Heart right ventricle (tissue), 16 donors: ENCODE results near the gene DGKB. TPM values are rescaled to one million over a fixed set of nuclear protein-coding genes. Genes with fewer than 3 reads are reported as not detected.
A peak's percentile ranks its signal among the peaks of the same experiment; 100 is the strongest.

Experiments
- ATAC-seq, 8 donors: fragments of 200-7000 bp; cut with Tn5 transposase; one replicate each; pipeline ENCODE4 v1.9.1; 2020; ENCODE audit warnings: mild to moderate bottlenecking in 8 of 8, moderate library complexity in 8 of 8, moderate number of reproducible peaks in 1 of 8
- DNase-seq, 2 donors: peaks; one replicate each; pipeline ENCODE4 v3.0.0-alpha.2; 2020
- H3K27ac ChIP-seq, 10 donors: fragments of 200-600 bp; sonication (generic) in 2 of 10; one replicate each; pipeline versions ENCODE4 v1.5.0 to v1.8.0; 2020 to 2022; ENCODE audit warnings: mild to moderate bottlenecking in 3 of 10
- H3K27me3 ChIP-seq, 7 donors: fragments of 200-600 bp; one replicate each; pipeline ENCODE4 v1.8.0; 2021 to 2022; ENCODE audit warnings: mild to moderate bottlenecking in 2 of 7
- H3K36me3 ChIP-seq, 9 donors: fragments of 200-600 bp; sonication (generic) in 1 of 9; one replicate each; pipeline versions ENCODE4 v1.5.0 to v1.8.0; 2020 to 2022; ENCODE audit warnings: mild to moderate bottlenecking in 2 of 9
- H3K4me1 ChIP-seq, 9 donors: fragments of 200-600 bp; sonication (generic) in 1 of 9; one replicate each; pipeline versions ENCODE4 v1.5.0 to v1.8.0; 2020 to 2022; ENCODE audit warnings: mild to moderate bottlenecking in 4 of 9
- H3K4me3 ChIP-seq, 10 donors: fragments of 200-600 bp; sonication (generic) in 2 of 10; one replicate each; pipeline versions ENCODE4 v1.5.0 to v1.8.0; 2020 to 2022; ENCODE audit warnings: mild to moderate bottlenecking in 7 of 10, moderate library complexity in 2 of 10
- H3K9me3 ChIP-seq, 11 donors: fragments of 200-600 bp in 10 of 11; sonication (generic) in 2 of 11; one replicate each; pipeline versions ENCODE4 v1.5.0 to v1.8.0; 2013 to 2022; ENCODE audit warnings: mild to moderate bottlenecking in 2 of 11, control low read depth in 1 of 11, moderate library complexity in 1 of 11
- WGBS, 2 donors: extraction: QIAGEN DNeasy Blood & Tissue Kit; methylation state at CpG; one replicate each; pipeline ENCODE4 v1.1.7; 2013; ENCODE audit warnings: inconsistent platforms in 1 of 2; 5-methylcytosine and 5-hydroxymethylcytosine counted together
- intact Hi-C, 10 donors: fragments of 100-400 bp; cut with DNase I; formaldehyde crosslinking; loops; one replicate each; pipeline versions ENCODE4 v1.11.1 to v1.14.2; 2022
- polyA plus RNA-seq, 2 donors: library from polyadenylated mRNA; stranded (reverse); fragments of 200-250 nt; gene quantifications; one replicate each; pipeline ENCODE4 v1.2.3, GENCODE V29; 2013
- total RNA-seq, 10 donors: library from RNA; stranded (reverse); fragmentation: NEBNext Ultra II Directional in 3 of 10; extraction: Animal tissue kit (Norgen Biotek cat#: 25700) in 3 of 10; gene quantifications; one replicate each; pipeline versions ENCODE4 v1.2.1 to v1.2.4, GENCODE V29; 2021 to 2023
- TF ChIP-seq, protein P1 (sequence below), 9 donors: fragments of 200-600 bp; sonication (generic) in 2 of 9; IDR thresholded peaks; one replicate each; pipeline versions ENCODE4 v1.5.0 to v1.8.0; 2021 to 2022; ENCODE audit warnings: antibody characterized with exemption in 9 of 9, mild to moderate bottlenecking in 5 of 9, moderate library complexity in 1 of 9
- donor health status: Arrhythmogenic right ventricular cardiomyopathy.
- donor health status: ischemic (EF 13 %, LVEDD 7.1; RV severe dilation, severe dysfunction).
- donor health status: healthy with polysubstance abuse.
- donor health status: DM: no; HTN: yes; CAD: no.
- donor health status: DM: no; HTN: no; CAD: no.
- donor health status: ischemic (EF 25% LVEDD 6.9; RV normal size, moderate dysfunction).
- donor health status: ischemic (EF 25% LVEDD 5.7; RV mildly dilated, moderate dysfunction).
- donor health status: healthy.
- donor health status: DM: yes; HTN: yes; CAD: no.
- donor health status: Ischemic cardiomyopathy.
- donor health status: ischemic (EF 35%, LVEDD 5.7; RV mildly dilated, moderate dysfunction).
- donor health status: nonischemic (EF 11% LVEDD 7.7; RV severe dilation, severe dysfunction).
- donor health status: DM: yes; HTN: yes; CAD: no.
- donor health status: PGD.
- donor health status: ischemic (EF 29% LVEDD 5.4; RV normal size, mild dysfunction).
- donor health status: nonischemic (EF 23%, LVEDD 6.1; RV moderate dilation, normal function).

DGKB gene
- total and polyA plus RNA-seq, 12 donors, result under 0.01 to 1.2 (median 0.77) TPM

DNA sequence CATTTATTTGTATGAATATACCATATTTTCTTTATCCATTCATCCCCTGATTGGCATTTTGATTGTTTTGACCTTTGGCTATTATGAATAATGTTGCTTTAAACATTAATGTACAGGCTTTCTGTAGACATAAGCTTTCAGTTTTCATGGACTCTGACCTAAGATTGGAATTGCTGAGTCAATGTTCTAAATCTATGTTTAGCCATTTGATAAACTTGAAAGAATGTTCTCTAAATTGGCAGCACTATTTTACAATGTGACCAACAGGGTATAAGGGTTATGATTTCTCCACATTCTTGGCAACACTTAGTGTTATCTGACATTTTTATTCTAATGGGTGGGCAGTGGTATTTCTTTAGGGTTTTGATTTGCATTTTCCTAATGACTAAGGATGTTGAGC lies 683.4 kb downstream of the DGKB start:
- Histone ChIP-seq H3K36me3 (no peaks in the 10 kb centered on the region), H3K27ac (peak overlapping the region in 9 of 10 donors; percentile 35 to 76 (median 59)), H3K9me3 (peaks cover 0 to 5% (median 0%) of the 10 kb centered on the region in 11 donors), H3K4me3 (no peak overlapping the region), H3K4me1 (peaks cover 0 to 6% (median 0%) of the 10 kb centered on the region in 9 donors), H3K27me3 (no peaks in the 10 kb centered on the region)
- intact Hi-C loops, result no loop called here
- TF ChIP-seq, protein P1, sequence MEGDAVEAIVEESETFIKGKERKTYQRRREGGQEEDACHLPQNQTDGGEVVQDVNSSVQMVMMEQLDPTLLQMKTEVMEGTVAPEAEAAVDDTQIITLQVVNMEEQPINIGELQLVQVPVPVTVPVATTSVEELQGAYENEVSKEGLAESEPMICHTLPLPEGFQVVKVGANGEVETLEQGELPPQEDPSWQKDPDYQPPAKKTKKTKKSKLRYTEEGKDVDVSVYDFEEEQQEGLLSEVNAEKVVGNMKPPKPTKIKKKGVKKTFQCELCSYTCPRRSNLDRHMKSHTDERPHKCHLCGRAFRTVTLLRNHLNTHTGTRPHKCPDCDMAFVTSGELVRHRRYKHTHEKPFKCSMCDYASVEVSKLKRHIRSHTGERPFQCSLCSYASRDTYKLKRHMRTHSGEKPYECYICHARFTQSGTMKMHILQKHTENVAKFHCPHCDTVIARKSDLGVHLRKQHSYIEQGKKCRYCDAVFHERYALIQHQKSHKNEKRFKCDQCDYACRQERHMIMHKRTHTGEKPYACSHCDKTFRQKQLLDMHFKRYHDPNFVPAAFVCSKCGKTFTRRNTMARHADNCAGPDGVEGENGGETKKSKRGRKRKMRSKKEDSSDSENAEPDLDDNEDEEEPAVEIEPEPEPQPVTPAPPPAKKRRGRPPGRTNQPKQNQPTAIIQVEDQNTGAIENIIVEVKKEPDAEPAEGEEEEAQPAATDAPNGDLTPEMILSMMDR (IDR thresholded peaks at IDR 0.05), result no peak
- ATAC-seq (peak in 7 of 8 donors; percentile 67 to 94 (median 80)), DNase-seq (no peak)

DNA sequence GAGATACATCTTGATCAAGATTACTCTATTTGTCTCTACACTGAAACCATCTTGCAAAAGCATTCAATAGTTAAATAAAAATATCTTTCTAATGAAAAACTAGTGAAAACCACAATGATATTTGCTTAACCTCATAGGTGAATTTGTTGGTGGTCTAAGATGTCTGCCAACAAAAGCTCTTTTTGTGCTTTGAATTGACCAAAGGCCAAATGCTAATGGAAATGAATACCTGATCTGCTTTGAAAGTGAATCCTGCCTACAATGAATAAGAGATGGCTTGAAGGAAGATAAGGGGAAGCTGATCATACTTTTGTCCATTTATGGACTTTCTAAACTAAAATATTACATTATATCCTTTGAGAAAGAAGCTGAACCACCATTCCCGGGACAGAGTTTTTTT lies 684.2 kb downstream of the DGKB start:
- WGBS, 2 donors, result 90 to 93% methylated on average over 1 of the region's 1 CpG
- ATAC-seq (no peak), DNase-seq (no peak)
- intact Hi-C loops, result no loop called here
- no peaks in the 10 kb centered on the region for H3K36me3 ChIP-seq
- H3K4me1 ChIP-seq, result peaks cover 0 to 6% (median 0%) of the 10 kb centered on the region in 9 donors
- peak overlapping the region in 5 of 10 donors; percentile 59 to 76 (median 67) for H3K27ac ChIP-seq
- H3K27me3 ChIP-seq, result no peaks in the 10 kb centered on the region
- TF ChIP-seq, protein P1 (IDR thresholded peaks at IDR 0.05), result no peak
- H3K4me3 ChIP-seq, result no peak overlapping the region
- peaks cover 0 to 5% (median 0%) of the 10 kb centered on the region in 11 donors for H3K9me3 ChIP-seq

DNA sequence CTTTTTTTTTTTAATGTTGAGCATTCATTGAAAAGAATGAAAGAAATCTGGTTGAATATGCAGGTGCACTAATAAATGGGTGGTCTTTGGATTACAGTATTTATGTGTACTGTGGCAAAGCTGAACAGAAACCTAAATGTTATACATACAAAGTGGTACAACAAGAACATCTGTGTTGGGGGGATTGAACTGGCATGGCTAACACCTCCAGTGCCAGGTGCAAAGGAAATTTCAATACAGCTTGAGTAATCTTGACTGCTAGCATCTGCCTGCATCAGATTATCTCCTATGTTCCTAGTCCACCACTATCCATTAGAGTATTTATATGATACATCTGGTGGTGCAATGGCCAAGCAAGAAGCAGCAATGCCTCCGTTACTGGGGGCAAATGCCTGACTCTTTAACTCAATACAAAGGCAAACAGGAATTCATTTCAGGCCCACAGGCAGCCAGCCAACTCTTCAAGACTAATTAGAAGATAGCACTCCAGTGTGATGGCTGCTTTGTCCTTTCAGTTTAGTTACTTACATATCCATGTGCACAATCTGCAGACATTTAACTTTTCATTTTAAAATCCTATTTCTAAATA lies 692.6 kb downstream of the DGKB start:
- no peak overlapping the region for H3K4me3 ChIP-seq
- peaks cover 0 to 5% (median 0%) of the 10 kb centered on the region in 11 donors for H3K9me3 ChIP-seq
- DNase-seq, result no peak
- no peaks in the 10 kb centered on the region for H3K27me3 ChIP-seq
- TF ChIP-seq, protein P1 (IDR thresholded peaks at IDR 0.05), result no peak
- no peak for ATAC-seq
- WGBS, 2 donors, result 29 to 30% methylated on average over 1 of the region's 1 CpG
- no peaks in the 10 kb centered on the region for H3K36me3 ChIP-seq
- H3K27ac ChIP-seq, result no peak overlapping the region
- intact Hi-C loops, result no loop called here
- H3K4me1 ChIP-seq, result peaks cover 0 to 9% (median 0%) of the 10 kb centered on the region in 9 donors

- H3K4me3 ChIP-seq, result no peak overlapping the region
- no peaks in the 10 kb centered on the region for H3K36me3 ChIP-seq
- no peak for ATAC-seq
- H3K27me3 ChIP-seq, result no peaks in the 10 kb centered on the region
- peaks cover 0 to 4% (median 0%) of the 10 kb centered on the region in 11 donors for H3K9me3 ChIP-seq
- intact Hi-C loops, result no loop called here
- no peak for DNase-seq
- TF ChIP-seq, protein P1 (IDR thresholded peaks at IDR 0.05), result no peak
- H3K4me1 ChIP-seq, result peaks cover 0 to 9% (median 0%) of the 10 kb centered on the region in 9 donors
- peak overlapping the region in 6 of 10 donors; percentile 22 to 72 (median 37) for H3K27ac ChIP-seq
Measured at GRCh38 chr7:14207711-14208110, 694.8 kb downstream of the DGKB start.
